WI38 (cell line): ENCODE results near the gene ANKRD13A.
"Not testable (repeated sequence)": the region's sequence is repeated elsewhere in the genome, so short reads cannot be mapped to it uniquely, and the experiment has no call there.

Experiments
- H3K4me3 ChIP-seq: 2 replicates; pipeline ENCODE4 v1.5.1; 2011; ENCODE audit warnings: low read depth, mild to moderate bottlenecking, control low read depth, low read length
- CTCF ChIP-seq: IDR thresholded peaks from 2 replicates; pipeline ENCODE4 v1.5.1; 2012; ENCODE audit warnings: low read depth, mild to moderate bottlenecking, control low read depth, low read length

ANKRD13A gene

DNA sequence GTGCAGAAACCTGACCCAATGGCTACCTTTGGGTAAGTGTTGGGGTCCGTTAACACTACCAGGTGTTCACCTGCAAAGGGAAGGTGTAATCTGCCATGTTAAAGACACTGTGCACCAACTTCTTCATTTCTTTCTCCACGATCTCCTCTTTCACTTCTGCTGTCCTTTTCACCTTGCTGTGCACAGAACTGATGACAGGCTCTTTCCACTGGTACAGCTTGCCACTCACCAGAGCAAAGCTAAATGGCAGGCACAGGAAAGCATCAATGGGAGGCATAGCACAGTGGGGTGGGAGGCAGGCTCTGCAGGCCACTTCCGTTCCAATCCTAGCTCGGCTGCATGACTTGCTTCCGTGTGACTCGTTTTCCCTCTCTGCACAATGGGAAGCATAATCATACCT is 51.7 kb downstream of the ANKRD13A start:
- H3K4me3 ChIP-seq: no peak overlapping the region
- TF ChIP-seq CTCF: no peak

GRCh38 chr12:110055375-110056352 is 56.4 kb downstream of the ANKRD13A start:
- H3K4me3 ChIP-seq: not testable (repeated sequence)

DNA sequence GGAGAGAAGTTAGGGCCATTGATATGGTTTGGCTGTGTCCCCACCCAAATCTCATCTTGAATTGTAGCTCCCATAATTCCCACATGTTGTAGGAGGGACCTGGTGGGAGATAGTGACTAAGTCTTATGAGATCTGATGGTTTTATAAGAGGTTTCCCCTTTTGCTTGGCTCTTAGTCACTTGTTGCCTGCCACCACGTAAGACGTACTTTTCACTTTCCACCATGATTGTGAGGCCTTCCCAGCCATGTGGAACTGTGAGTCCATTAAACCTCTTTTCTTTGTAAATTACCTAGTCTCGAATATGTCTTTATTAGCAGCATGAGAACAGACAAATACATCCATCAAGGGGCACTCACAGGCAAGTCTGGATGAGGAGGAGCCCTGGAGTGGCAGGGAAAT is 57.4 kb downstream of the ANKRD13A start:
- H3K4me3 ChIP-seq: not testable (repeated sequence)

DNA sequence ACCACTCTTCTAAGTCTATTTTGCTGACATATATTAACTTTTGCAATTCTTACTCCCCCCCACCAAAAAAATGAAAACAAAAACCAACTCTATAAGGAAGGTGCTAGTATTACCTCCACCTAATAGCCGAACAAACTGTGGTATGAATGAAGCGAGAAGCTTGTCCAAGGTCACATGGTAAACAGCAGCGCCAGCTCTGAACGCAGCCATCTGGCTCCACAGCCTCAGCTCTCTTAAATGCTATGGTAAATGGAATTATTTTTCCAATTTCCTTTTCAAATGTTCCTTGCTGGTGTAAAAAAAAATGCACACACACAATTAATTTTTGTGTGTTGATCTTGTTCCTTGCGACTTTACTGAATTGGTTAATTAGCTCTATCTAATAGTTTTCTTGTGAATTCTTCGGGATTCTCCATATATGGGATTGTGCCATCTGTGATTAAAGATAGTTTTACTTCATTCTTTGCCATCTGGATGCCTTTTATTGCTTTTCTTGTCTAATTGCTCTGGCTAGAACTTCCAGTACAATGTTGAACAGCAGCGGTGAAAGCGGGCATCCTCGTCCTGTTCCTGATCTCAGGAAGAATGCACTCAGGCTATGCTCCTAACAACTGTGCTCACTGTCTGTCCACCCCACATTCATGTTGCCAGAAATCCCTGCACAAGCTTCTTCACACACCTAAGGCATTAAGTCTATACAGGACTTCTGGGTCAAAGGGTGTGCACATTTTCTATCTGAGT is 59.8 kb downstream of the ANKRD13A start:
- TF ChIP-seq CTCF: no peak
- no peak overlapping the region for H3K4me3 ChIP-seq

GRCh38 chr12:110059651-110060000 is 60.4 kb downstream of the ANKRD13A start:
- no peak overlapping the region for H3K4me3 ChIP-seq

GRCh38 chr12:110062241-110062640 is 63.0 kb downstream of the ANKRD13A start:
- TF ChIP-seq CTCF: no peak
- H3K4me3 ChIP-seq: no peak overlapping the region

More at GRCh38 chr12:110059651-110060000, 60.4 kb downstream of the ANKRD13A start:
- TF ChIP-seq CTCF: no peak

- TF ChIP-seq CTCF: no peak
- no peak overlapping the region for H3K4me3 ChIP-seq
These were observed 66.3 kb downstream of the ANKRD13A start for GRCh38 chr12:110065540-110065939.

GRCh38 chr12:110067531-110067930 is 68.3 kb downstream of the ANKRD13A start:
- H3K4me3 ChIP-seq: no peak overlapping the region
- TF ChIP-seq CTCF: no peak

- H3K4me3 ChIP-seq: not testable (repeated sequence)
These were observed 68.9 kb downstream of the ANKRD13A start for GRCh38 chr12:110068115-110068514.
